GM19239 (cell line): ENCODE results near the gene HPS4.
"Not testable (repeated sequence)": the region's sequence is repeated elsewhere in the genome, so short reads cannot be mapped to it uniquely, and the experiment has no call there.

ENCODE experiments used
- DNase-seq: peaks from one replicate; pipeline ENCODE4 v3.0.0; 2011; ENCODE audit warnings: low spot score; ENCODE audit not compliant: insufficient read length
- FAIRE-seq: peaks from 2 replicates; lab custom pipeline; 2011; peaks lifted over from hg19 to GRCh38; lab: Jason Lieb, UNC

Gene HPS4

DNA sequence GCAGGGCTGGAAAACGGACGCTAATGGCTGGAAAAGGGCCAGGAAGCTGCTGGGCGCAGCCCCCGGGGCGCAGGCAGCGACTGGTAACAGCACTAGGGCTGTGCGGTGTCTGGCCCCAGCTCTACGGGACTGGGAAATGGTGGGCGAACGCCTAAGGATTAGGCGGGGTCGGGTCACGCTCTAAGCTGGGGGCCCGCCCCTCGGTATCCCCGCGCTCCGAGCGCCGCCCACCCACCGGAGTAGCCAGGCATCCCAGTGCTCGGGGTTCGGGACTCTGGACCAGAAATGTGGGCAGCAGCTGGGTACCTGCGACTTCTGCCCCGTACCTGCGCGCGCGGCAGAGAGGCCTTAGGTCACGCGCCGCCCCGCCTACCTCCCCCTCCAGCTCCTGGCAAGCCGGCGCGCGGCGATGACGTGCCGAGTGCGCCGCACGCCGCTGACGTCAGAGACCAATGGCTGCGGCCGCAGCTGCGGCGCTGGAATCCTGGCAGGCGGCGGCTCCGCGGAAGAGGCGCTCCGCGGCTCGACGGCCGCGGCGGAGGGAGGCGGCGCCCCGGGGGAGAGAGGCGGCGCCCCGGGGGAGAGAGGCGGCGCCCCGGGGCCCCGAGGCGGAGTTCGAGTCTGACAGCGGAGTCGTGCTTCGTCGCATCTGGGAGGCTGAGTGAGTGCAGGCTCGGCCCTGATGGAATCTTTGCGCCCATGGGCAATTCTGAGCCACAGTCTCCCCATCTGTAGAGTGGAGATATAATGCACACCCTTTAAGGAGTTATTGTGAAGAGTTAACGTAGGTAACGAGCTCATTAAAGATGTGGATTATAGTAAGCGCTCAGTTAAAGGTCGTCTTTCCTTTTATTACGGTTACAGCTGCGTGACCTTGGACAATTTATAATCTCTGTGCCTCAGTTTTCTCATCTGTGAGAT, at the start of gene HPS4, which contains the start of gene SRRD:
Gene HPS4, minus strand, starts transcription at position 345 of the 921 bp plus-strand sequence. CDS start 2,021 bp downstream, outside the sequence.
Gene SRRD, plus strand, starts transcription at position 439 of the 921 bp plus-strand sequence. Its CDS starts 14 bp downstream, at position 453.
- DNase-seq = peak; percentile 81
- FAIRE-seq = peak; percentile 79

DNA sequence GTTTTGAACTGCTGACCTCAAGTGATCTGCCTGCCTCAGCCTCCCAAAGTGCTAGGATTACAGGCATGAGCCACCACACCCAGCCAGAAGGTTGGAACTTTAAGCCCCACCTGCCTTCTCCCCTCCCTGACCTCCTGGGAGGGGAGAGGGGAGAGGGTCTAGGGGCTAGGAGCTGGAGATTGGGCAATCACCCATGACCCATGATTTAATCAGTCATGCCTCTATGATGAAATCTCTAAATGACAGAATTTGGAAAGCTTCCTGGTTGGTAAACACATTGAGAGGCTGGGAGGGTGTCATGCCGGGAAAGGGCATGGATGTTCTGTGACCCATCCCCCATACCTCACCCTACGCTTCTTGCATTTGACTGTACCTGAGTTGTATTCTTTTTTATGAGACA, 45.8 kb upstream of the HPS4 start:
- no peak for DNase-seq
- no peak for FAIRE-seq

DNA sequence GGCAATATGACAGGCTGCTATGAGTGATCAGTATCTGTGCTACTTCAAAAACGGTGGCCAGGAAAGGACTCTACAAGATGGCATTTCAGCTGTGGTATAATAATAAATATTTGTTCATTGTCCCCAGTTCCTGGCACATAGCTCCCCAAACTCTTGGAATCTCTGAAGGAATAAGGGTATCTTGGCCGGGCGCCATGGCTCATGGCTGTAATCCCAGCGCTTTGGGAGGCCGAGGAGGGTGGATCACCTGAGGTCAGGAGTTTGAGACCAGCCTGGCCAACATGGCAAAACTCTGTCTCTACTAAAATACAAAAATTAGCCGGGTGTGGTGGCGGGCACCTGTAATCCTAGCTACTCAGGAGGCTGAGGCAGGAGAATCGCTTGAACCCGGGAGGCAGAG, 44.9 kb upstream of the HPS4 start:
- not testable (repeated sequence) for DNase-seq, FAIRE-seq

DNA sequence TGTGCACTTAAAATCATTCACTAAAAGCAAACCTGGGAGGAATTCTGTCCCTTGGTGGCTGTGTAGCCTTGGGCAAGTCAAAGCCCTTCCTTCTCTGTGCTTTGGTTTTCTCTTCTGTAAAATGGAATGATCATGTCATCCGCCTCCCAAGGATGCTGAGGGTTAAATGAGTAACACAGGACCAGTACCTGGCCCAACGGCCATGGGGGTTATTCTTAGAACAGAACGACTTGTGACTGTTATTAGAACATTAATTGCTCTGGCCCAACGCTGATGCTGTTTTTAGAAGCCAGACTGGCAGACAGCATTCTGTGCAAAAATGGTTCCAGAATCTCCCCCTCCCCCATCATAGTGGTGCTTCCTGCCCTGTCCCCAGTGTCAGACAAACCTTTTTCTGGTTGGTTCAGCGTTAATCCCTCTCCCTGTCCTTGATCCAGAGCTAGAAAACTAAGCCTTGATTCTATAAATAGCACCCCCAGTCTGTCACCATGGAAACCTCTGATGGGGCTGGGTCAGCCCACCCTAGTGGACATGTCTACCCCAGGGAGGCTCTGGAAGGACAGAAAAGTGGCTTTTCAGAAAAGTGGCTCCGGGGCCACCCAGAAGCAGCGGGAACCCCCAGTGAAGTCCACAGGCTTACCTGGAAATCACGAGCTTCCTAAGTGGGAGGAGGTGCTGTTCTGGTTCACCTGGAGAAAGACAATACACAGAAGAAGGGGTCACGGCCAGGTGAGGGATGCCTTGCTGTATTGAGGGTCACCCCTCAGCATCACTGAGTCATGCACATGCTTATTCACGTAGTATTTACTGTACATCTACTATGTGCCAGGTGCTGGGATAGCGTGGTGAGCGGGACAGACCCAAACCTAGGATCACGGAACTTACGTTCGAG, 44.2 kb upstream of the HPS4 start:
- FAIRE-seq (no peak), DNase-seq (no peak)

DNA sequence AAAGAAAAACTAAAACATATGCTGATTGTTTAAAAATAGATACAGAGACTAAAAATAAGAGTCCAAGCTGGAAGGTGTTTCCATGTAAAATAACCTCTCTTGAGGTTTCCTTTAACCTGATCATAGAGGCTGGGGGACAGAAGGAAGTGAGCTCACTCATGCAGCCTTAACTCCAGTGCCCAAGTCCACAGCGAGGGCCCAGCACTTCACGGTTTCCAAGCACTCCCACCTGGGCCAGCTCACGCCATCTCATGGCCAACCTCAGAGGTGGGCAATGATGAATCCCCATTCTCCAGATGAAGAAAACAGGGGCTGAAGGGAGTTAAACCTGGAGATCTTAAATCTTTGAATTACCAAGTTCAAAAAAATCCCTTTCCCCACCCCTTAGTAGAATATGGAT, 43.6 kb upstream of the HPS4 start:
- no peak for DNase-seq
- FAIRE-seq = peak; percentile 37

DNA sequence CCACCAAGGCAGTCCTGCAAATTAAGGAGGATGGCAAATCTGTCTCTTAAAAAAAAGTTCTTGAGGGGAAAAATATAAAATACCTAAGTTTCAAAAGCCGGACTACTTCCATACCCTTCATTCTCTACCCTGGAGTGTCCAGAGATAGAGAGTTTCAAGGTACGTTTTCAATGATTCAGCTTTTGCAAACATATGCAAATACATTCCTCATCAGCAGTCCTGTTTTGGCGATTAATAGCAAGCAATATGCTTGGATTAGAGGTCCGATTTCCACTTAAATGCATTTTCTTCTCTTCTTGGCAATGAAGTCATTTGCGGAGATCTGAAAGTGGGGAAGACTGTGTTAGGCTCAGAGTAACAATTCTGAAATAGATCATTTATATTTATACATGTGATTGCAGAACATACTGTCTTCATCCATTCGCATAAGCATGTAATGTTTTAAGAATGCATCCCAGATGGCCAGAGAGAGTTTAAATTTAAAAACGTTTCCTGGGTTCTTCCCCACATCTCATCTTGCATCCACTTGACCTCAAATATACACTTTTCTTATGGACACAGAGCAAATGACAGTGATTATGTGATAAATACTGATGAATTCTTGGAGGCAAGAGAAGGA, 42.5 kb upstream of the HPS4 start:
- FAIRE-seq (no peak), DNase-seq (no peak)

DNA sequence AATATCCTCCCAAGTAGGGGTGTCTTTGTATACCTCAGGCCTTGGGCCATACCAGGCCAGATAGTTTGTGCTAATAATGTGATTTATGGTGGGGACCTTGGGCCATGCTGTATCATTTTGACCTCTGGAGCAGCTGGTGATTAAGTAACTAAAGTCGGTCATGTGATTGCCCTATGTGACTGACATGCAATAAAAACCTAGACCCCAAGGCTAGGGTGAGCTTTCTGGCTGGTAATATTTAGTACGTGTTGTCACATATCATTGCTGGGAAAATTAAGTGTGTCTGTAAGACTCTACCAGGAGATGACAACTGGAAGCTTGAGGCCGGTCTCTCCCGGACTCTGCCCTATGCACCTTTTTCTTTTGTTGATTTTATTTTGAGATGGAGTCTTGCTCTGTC, 41.3 kb upstream of the HPS4 start:
- FAIRE-seq = no peak
- no peak for DNase-seq

DNA sequence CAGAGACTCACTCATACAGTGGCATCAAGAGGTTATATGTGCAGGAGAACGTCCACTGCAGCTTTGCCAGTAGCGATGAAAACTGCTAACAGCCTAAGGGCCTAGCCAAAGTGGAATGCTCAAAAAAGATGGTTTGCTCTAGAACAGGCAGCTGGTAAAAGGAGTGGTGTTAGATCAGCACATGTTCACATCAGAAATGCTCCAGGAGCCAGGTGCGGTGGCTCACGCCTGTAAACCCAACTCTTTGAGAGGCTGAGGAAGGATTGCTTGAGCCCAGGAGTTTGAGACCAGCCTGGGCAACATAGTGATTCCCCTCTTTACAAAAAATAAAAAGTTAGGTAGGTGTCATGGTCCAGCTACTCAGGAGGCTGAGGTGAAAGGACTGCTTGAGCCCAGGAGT, 39.0 kb upstream of the HPS4 start:
- DNase-seq = no peak
- no peak for FAIRE-seq

DNA sequence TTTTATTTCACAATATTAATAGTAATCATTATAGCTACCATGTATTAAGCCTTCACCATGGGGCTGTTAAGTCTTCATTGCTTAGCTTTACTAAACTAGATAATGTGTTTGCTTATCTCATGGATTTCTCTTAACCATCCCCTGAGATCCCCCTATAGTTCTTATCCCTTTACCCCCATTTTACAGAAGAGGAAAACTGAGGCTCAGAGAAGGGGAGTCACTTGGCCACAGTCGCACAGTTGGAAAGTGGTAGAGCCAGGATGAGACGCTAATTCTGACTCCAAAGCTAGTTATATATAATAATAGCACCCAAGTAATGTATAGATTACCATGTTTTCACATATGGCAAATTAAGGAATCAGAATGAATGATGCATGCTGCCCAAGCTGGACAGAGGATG, 38.4 kb upstream of the HPS4 start:
- FAIRE-seq = no peak
- DNase-seq = no peak

DNA sequence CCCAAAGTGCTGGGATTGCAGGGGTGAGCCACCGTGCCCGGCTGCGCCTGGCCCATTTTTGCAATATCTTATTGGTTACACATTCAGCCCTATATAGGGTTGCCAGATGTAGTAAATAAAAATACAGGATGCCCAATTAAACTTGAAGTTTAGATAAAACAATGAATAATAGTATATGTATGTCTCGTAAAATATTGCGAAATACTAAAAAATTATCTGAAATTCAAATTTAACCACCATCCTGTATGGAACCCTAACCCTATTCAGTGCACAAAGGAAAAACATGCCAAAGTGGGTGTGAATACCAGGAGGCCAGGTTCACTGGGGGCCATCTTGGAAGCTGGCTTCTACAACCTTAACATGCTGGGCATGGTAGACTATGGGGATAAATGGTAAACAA, 33.8 kb upstream of the HPS4 start:
- no peak for FAIRE-seq

DNA sequence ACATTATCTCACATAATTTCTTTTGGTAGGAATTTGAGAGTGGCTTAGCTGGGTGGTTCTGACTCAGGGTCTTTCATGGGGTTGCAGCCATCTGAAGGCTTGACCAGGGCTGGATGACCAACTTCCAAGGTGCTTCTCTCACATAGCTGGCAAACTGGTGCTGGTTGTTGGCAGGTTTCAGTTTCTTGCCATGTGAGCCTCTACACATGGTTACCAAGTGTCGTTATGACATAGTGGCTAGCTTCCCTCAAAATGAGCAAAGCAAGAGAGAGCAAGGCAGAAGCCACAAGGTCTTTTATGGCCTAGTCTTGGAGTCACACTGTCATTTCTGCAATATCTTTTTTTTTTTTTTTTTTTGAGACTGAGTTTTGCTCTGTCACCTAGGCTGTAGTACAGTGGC, 32.9 kb upstream of the HPS4 start:
- DNase-seq (no peak), FAIRE-seq (no peak)

More for the DNA sequence above, 33.8 kb upstream of the HPS4 start:
- no peak for DNase-seq

DNA sequence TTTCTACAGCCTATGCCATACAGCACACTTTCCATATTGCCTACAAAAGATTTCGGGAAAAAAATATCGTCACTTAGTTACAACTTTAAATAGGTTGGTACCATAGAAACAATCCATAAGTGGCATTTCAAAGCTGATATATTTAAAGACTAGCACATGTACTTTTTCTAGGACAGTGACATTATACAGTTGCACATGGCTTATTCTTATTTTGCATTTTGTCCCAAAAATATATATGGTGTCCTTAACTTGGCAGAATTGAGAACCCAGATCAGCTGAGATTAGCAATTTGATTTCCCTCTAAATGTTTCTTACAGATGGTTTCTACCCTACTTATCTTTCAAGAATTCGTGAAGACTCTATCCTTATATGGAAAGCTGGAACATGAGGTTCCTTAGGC, 32.3 kb upstream of the HPS4 start:
- no peak for DNase-seq
- FAIRE-seq = no peak

DNA sequence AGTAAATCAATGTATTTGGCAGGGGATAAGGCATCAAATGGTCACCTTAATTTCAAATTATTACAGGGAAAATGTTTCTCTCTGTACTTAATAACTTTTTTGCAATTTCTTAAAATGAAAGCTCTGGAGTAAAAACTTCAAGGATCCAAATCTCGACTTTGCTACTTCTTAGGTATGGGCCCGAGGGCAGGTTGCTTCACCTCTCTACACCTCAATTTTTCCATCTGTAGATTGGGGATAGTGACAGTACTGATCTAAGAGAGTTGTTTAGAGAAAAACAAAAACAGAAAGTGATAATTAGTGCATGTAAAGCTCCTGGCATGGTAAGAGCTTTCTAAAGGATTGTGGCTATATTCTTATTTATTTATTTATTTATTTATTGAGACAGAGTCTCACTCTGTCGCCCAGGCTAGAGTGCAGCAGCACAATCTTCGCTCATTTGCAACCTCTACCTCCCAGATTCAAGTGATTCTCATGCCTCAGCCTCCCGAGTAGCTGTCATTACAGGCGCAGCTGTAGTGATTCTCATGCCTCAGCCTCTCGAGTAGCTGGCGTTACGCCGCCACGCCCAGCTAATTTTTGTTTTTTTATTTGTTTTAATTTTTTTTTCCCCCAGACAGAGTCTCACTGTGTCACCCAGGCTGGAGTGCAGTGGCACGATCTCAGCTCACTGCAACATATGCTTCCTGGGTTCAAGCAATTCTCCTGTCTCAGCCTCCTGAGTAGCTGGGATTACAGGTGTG, 31.0 kb upstream of the HPS4 start:
- FAIRE-seq (no peak), DNase-seq (no peak)

DNA sequence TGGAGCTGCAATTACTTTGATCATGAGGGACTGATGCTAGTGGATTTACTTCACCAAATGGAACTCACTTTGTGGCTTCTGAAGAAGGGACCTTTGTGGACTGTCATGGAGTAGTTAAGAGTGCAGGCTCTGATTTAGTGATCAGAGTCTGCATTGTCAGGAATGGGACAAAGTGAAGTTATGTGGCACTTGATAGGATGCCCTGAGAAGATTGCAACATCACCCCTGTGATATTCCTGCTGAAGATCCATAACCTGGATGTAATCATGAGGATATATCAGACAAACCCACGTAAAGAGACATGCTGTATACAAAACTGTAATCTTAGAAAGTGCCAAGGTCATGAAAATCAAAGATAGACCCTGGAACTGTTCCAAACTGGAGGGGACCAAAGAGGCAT, 30.3 kb upstream of the HPS4 start:
- no peak for FAIRE-seq
- DNase-seq = no peak

DNA sequence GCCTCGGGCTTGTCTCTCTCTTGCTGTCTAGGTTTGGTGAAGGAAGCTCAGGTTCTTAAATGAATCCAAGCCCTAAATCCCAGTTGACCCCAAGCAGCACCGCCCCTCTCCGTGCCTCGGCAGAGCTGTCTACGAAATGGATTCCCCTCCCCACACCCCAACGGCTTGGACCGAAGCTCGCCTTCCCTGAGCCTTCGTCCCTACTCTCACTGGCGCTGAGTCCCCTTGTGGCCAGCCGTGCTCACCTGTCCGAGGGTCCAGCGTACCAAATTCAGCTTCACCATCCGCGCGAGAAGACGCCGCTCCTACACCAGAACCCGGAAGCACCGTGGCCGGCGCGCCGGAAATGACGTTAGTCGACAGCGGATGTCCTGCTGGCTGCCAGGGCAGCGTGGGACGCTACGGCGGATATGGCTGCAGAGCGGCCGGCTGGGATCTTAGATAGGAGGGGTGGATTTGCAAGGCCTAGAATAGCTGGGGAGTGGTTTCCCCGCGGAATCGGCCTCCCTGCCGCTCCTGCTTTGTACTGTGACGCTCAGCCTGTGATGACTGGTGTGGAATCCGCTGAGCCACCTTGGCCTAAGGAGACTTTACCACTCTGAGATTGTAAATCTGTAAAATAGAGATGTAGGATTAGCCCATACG, 28.7 kb upstream of the HPS4 start, which contains the start of gene TFIP11:
Gene TFIP11, minus strand, starts transcription at position 325 of the 645 bp plus-strand sequence. CDS start 2,201 bp downstream, outside the sequence.
- DNase-seq = peak; percentile 93
- FAIRE-seq = peak; percentile 88

DNA sequence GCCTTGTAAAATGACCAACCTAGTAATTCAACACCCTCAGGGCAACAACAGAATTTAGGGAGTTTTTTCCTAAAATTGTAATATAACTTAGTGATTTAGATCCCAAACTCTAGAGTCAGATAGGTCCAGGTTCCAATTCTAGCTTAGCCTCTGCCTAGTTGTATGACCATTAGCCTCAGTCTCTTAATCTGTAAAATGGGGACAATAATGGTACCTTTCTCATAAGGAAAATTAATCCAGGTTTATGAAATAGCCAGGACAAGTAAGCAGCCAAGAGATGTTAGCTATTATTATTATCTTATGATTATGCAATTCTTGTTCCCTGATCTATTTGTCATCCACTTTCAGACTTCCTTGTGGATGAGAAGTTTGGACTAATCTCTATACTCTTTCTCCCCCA, 24.6 kb upstream of the HPS4 start:
- FAIRE-seq (no peak), DNase-seq (no peak)

DNA sequence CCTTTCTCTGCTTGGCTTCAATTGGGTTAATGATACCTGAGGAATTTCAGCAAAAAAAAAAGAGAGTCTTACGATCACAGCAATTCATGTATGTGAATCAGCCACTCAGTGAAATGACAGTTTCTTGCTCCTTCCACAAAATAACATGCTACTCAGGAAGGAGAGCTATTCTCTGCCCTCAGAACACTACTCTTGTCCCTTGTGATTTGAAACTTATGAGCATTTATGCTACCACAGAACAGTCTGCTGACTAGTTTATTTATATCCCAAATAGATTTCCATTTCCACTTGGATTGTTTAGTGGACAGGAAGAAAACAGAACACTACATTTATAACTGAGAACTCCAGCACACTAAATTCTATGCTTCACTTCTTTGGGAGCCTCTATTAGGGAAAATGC, 20.2 kb upstream of the HPS4 start:
- FAIRE-seq (no peak), DNase-seq (no peak)

DNA sequence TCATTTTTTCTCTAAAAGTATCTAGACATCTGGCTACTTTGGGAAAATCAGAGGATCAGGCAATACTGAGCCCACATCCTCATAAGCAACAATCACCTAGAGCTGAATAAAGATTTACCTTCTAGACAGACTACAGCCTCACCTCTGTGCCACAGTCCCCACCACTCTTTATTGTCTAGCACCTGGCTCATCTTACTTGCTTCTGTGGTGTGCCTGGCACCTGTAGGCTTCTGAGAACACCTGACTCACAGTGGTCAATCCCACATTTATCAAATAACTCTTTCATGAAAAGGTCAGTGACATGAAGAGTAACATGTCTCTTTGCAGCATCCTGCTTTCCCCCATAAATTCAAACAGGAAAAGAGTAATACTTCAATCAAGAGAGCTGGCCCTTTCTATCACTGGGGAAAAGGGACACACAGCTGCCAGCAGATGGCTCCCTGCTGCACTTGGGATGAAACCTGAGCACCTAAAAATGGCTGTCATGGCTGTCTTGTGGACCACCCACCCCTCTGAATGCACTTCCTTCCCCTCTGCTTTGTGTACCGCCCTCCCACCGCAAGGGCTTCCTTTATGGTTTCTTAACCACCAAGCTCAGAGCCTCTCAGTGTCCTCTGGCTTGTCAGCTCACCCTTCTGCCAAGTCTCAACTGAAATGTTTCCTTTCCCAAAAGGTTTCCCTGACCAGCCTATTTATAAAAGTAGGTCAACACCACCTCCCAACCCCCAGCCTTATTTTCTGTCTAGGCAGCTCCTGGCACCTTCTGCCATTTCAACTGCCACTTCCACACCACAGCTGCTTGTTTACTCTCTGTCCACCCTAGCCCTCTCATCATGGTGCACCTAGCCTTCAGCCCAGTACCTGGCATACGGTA, 19.3 kb upstream of the HPS4 start:
- FAIRE-seq = peak; percentile 87
- DNase-seq = peak; percentile 46
